HG02623 (cell line): Measurements from ENCODE around the gene HAL.
"Not testable (repeated sequence)": the region's sequence is repeated elsewhere in the genome, so short reads cannot be mapped to it uniquely, and the experiment has no call there.

Experiments used
- ATAC-seq: cut with Tn5 transposase; IDR thresholded peaks from one replicate; pipeline ENCODE4 v1.9.1; 2021; ENCODE audit warnings: moderate library complexity; ENCODE audit not compliant: unreplicated experiment

HAL gene

GRCh38 chr12:95978774-95979173, 17.4 kb downstream of the HAL start:
- no peak for ATAC-seq

DNA sequence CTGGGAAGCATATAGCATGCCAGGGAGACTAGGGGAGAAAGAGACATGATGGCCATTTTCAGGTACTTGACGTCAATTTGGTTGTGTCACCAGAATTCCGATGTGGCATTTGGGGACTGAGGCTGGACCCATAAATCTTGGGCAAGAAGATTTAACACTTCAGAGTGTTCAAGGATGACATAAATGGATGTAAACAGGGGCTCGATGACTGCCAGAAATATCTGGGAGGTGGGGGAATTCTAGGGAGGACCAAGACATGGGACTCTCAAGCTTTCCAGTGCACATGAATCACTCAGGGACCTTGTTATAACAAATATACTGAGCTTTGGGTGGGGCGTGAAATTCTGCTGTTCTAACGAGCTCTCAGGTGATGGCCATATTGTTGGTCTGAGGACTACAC, 17.8 kb downstream of the HAL start:
- ATAC-seq, result no peak

DNA sequence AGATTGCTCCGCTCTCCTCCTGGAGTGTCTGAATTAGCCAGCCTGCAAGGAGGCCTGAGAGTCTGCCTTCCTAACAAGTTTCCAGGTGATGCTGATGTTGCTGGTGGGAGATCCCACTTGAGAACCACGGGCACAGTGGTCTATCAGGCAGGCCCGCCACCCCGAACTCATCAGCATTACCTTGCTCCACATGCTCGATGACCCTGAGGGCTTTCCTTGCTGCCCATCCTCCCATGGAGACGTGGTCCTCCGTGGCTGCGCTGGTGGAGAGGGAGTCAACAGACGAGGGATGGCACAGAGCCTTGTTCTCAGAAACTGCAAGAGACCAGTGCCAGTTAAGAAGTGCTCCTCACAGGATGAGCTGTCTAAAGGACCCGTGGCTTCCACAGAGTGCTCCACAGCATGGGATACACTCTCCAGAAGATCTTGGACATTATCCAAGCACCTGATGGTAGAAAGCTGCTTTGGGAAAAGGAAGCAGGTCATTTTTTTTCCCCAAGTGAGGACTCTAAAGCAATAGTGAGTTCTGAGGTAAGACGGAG, 18.3 kb downstream of the HAL start:
- no peak for ATAC-seq

DNA sequence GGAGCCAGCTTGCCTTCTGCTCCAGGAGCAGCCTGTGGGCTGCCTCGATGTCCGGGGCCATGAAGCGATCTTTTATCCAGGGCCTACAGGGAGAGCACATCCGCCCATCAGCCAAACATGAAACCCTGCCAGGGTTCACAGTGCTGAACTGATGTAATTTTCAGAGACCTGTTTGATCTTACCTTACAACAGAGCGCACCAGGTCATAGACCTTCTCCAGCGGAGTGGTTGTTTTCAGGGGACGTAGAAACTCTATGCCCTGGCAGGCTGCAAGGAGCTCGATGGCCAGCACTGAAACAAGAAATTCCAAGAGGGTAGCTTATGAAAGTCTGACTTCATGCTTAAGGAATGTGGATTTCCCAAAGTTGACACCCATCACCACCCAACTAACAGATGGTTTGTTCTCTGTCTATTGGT, 19.7 kb downstream of the HAL start:
- ATAC-seq, result no peak

DNA sequence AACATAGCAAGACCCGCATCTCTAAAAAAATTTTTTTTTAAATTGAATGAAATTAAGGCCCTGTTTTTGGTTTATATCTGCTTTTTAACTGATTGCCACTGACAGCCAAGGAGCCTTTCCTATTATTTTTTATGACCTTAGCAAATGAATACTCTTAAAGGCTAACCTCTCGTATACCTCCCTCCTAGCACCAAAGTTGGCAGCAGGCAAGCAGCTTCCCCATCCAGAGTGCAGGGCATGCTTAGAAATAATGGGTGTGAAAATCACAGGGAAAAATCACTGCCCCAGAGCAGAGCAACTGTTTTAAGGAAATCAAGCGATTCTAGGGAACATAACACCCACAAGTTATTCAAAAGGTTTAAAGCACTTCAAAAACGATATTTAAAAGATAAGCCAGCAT, 20.7 kb downstream of the HAL start:
- ATAC-seq, result no peak

DNA sequence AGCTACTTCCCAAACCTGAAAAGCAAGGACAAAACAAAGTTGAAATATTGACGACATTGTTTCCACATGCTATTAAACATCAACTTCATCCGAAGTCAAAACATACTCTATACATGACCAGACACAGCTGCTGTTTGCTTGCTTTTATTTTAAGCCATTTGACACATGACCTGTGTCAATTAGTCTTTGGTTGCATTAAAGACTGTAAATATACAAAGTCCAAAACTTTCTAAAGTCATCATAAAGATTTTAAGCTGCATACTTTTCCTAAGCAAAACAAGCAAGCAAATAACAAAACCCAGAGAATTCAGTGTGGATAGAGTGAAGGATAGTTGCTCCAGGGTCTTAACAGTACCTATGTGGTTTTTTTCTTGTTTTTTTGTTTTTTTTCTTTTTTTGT, 21.8 kb downstream of the HAL start:
- ATAC-seq, result no peak

DNA sequence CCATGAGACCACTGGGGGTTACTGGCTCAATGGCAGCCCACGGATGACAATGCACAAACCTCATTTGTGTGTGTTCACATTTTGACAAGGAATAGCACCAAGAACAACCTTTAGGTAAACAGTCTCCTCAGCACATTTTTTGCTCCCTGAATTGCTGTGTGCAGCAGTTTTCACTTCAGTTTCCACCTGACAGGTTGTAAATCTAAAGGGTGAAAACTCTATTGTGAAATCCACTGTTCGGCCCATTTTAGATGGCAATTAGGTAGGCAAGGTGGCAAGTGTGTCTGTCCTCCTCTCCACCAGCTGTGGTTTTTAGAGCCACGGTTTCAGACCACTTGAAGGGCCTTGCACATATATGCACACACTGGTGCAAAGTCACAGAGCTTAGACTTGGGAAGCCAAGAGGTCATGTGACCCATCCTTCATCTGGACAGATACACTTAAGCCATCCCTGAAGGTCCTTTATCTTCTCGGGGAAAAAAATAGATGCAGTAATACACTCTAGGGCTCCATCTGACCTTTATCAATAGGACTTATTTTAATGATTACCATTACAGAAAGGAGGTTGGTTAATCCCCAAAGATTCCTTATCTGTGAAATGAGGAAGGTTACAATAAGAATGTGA, 23.2 kb downstream of the HAL start:
- no peak for ATAC-seq

- ATAC-seq, result no peak
Observed at GRCh38 chr12:95970905-95971304, 25.2 kb downstream of the HAL start.

- ATAC-seq, result not testable (repeated sequence)
Observed at GRCh38 chr12:95969116-95969515, 27.0 kb downstream of the HAL start.

DNA sequence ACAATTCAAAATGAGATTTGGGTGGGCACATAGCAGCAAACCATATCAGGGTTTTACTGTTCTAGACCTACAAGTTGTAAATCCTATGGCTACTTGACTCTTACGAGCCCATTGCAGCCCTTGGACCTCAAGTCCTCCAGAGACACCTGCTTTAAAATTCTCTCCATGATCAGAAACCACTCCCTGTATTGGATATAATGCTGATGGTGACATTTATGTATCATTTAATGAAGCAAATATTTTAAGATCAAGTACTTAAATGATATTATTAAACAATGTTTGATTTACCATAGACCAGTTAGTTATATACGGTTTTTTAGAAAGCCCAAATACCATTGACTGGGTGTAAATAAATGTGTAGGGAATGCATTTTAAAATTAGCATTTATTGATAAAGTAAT, 28.8 kb downstream of the HAL start:
- ATAC-seq, result no peak

DNA sequence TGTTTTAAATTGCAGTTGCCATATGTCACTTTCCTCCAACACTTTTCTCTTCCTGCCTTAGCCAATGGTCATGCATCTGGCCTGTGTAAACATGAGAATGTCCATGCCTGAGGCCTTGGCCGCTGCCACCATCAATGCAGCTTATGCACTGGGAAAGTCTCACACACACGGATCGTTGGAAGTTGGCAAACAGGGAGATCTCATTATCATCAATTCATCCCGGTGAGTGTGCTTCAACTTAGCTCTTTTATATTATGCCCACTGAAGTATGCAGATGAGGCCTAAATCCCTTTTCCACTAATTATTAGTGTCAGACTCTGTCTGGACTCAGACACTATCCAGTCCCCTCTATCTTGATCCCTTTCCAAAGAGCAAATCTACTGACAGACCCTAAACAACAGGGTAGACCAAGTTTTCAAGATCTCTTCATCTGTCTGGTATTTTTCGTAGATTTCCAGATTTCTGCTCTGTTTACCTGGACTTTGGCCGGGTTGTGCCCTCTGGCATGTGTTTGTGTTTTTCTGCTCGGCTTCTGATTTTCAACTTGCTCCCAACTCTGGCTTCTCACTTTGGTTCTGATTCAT, 29.8 kb downstream of the HAL start:
- no peak for ATAC-seq

GRCh38 chr12:95963096-95963495, 33.0 kb downstream of the HAL start:
- ATAC-seq, result no peak

DNA sequence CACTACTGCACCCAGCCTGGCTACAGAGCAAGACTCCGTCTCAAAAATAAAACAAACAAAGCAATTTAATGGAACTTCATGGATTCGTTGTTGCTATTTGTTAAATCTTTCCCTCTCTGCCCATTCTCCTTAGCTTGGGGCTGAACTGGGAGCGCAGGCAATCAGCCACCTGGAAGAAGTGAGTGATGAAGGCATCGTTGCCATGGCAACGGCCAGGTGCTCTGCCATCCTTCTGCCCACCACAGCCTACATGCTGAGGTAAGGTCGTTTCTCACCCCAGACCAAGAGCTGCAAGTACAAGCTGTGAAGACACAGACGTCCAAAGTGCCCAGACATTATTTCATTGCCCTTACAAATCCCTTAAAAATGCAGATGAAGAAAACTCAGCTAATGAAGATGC, 33.9 kb downstream of the HAL start:
- ATAC-seq, result no peak

GRCh38 chr12:95960241-95960640, 35.9 kb downstream of the HAL start:
- ATAC-seq, result no peak

DNA sequence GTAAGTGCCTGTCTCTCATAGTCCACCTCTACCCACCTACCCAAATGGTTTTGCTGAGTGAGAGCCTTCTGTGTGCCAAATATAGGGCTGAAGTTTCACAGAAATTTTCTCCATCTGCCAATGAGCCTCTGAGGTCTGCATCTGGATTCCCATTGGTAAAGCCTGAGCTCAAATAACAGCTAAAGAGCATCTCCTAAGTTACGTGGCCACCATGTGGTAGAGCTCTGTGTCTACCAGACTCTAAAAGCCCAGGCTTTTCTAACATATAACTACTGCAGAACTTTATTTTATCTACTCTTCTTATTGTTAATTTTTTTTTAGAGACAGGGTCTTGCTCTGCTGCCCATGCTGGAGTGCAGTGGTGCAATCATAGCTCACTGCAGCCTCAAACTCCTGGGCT, 37.0 kb downstream of the HAL start:
- no peak for ATAC-seq

- no peak for ATAC-seq
Observed at GRCh38 chr12:95956557-95957145, 39.5 kb downstream of the HAL start.

- ATAC-seq, result no peak
Observed at GRCh38 chr12:95955549-95956159, 40.5 kb downstream of the HAL start.

- ATAC-seq, result no peak
Observed at GRCh38 chr12:95953000-95953399, 43.1 kb downstream of the HAL start.

- no peak for ATAC-seq
Observed at GRCh38 chr12:95951515-95951914, 44.6 kb downstream of the HAL start.

GRCh38 chr12:95949477-95950206, 46.5 kb downstream of the HAL start:
- ATAC-seq, result no peak

- ATAC-seq, result no peak
Observed at GRCh38 chr12:95944108-95944704, 51.9 kb downstream of the HAL start.
